HG03060 (cell line): ENCODE results near the gene OR4K14.
"Not testable (repeated sequence)": the region's sequence is repeated elsewhere in the genome, so short reads cannot be mapped to it uniquely, and the experiment has no call there.

Experiments used
- ATAC-seq: cut with Tn5 transposase; IDR thresholded peaks from one replicate; pipeline ENCODE4 v1.9.1; 2021; ENCODE audit warnings: low read depth, moderate number of reproducible peaks; ENCODE audit not compliant: unreplicated experiment

Gene OR4K14, protein sequence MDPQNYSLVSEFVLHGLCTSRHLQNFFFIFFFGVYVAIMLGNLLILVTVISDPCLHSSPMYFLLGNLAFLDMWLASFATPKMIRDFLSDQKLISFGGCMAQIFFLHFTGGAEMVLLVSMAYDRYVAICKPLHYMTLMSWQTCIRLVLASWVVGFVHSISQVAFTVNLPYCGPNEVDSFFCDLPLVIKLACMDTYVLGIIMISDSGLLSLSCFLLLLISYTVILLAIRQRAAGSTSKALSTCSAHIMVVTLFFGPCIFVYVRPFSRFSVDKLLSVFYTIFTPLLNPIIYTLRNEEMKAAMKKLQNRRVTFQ

DNA sequence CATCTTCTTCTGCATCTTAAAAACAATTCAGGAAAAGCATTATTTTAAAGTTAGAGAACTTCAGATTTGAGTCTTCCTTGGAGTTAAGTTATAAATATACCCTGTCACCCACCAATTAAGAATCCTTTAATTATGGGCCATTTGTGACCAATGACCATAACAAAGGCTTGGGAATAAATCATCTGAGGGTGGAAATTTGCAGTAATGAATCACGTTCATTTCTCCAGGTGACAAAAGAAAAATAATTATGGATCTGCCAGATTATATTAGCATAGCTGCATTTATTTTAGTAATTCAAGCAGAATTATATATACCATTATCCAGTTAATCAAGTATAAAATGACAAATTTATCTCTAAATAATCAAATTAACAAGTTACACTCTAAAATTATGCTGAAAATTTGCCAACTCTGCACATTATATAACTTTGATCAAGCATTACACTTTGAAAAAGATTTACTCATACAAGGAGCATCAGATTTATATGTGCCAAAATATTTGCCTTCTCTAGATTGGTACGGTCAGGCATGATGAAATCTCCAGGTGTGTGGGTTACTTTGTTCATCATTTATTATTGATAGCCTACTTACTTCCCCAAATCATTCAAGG is at the start of gene OR4K14:
OR4K14 (minus strand) TSS at position 51 of the 609 bp plus-strand sequence. CDS start 4,114 bp downstream, outside the sequence.
- no peak for ATAC-seq

DNA sequence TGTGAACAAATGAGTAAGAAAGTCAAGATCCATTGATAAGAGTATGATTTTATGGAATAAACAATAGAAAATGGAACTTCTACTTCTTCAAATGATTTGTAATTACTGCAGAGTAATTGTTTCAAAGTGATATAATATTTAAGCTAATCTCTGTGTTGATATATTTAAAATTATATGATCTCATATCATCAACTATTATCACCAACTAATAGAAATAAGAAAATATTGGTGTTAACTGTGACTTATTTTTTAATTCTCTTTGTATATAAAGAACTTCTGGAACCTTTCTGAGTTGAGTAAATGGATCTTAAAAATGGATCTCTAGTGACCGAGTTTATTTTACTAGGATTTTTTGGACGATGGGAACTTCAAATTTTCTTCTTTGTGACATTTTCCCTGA is 40.6 kb upstream of the OR4K14 start, which contains the start of gene OR4L1:
OR4L1 (plus strand) TSS at position 301 of the 400 bp plus-strand sequence; CDS start at position 301, 0 bp downstream.
- ATAC-seq = no peak

- ATAC-seq = no peak
These were observed 29.1 kb upstream of the OR4K14 start for GRCh38 chr14:20048202-20048601.

- no peak for ATAC-seq
These were observed 25.1 kb upstream of the OR4K14 start for GRCh38 chr14:20044243-20044642.

GRCh38 chr14:20035938-20036337 is 16.8 kb upstream of the OR4K14 start, which contains the start of gene OR4K13:
TSS of gene OR4K13 (minus strand) at chr14:20036038. CDS start at chr14:20034758, 1,280 bp downstream.
- no peak for ATAC-seq

DNA sequence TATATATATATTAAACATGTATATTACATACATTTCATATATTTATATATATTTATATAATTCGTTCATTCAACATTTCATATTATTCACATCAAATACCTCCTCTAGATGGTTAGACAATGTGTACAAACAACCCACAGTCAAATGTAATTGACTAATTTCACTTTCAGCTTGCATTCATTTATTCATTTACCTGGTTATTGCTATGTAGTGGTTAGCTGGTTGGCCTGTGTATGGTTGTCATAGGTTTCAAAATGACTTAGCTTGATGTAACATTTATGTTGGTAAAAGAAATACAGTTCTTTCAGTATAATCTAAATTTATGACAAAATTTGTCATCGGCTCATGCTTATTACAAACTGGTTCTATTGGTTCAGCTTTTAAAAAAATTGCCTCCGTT is 16.3 kb upstream of the OR4K14 start:
- no peak for ATAC-seq

DNA sequence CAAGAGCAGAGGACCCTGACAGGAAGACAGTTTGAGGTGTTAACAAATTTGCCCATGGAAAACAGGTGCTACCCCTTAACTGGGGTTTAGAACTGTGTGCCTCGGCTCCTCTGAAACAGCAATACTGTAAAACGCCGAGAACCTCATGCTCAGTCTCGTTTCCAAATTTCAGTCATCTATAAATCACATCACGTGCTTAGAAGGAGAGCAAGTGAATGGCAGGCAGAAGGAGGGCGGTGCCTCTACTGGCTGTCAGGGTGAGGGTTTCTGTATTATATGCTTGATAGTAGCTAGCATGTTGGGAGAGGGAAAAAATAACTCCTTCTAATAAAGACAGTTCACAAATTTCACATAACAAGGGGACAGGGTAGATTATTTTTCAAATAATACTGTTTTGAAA is 12.0 kb upstream of the OR4K14 start:
- ATAC-seq = no peak

GRCh38 chr14:20008156-20008555 is 11.0 kb downstream of the OR4K14 start:
- ATAC-seq = no peak

DNA sequence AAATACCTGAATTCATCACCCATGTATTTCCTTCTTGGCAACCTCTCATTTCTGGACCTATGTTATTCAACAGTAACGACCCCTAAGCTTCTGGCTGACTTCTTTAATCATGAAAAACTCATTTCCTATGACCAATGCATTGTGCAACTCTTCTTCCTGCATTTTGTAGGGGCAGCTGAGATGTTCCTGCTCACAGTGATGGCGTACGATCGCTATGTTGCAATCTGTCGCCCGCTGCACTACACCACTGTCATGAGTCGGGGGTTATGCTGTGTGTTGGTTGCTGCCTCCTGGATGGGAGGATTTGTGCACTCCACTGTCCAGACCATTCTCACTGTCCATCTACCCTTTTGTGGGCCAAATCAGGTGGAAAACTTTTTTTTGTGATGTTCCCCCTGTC is 16.8 kb downstream of the OR4K14 start:
- ATAC-seq = no peak

DNA sequence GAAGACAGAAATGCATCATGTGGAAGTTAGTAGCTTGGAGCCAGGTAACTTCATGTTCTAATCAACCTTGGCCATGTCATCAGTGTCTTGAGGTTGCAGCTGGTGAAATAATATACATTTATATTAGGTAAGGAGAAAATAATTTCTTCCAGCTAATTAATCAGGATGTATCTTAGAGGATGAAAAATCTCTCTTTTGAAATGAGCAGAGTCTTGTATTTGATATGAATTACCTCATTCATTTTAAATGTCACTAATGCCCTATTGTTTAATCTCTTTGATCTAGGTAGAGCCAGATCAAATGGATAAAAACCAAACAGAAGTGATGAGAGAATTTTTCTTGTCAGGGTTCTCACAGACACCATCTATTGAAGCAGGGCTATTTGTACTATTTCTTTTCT is 17.2 kb downstream of the OR4K14 start, which contains the start of gene OR4Q2:
OR4Q2 (plus strand) TSS at position 301 of the 400 bp plus-strand sequence.
- ATAC-seq = no peak

GRCh38 chr14:19993438-19993837 is 25.7 kb downstream of the OR4K14 start:
- no peak for ATAC-seq

GRCh38 chr14:19975291-19975690 is 43.8 kb downstream of the OR4K14 start, which contains the start of gene OR4K15:
TSS of gene OR4K15 (plus strand) at chr14:19975591. CDS start at chr14:19975591, 0 bp downstream.
- no peak for ATAC-seq

GRCh38 chr14:19974844-19975243 is 44.3 kb downstream of the OR4K14 start:
- ATAC-seq = no peak

DNA sequence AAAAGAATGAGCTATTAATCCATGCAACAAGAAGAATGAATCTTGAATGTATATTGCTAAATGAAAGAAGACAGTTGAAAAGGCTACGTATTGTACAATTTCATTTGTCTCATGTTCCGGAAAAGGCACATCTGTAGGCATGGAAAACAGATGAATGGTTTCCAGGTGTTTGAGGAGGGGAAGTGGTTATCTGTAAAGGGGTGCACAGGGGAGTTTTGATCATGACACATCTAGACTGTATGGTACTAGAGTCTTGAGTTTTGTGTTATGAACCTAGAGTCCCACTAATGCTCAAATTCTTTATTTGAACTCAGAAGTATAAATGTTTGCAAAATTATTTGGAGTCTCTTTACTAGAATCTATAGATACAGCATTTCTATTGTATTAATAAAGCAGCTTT is 49.4 kb downstream of the OR4K14 start:
- not testable (repeated sequence) for ATAC-seq
